ENCODE results near the gene RABGGTA.
"Not testable (repeated sequence)": the region's sequence is repeated elsewhere in the genome, so short reads cannot be mapped to it uniquely, and the experiment has no call there.

RABGGTA gene

DNA sequence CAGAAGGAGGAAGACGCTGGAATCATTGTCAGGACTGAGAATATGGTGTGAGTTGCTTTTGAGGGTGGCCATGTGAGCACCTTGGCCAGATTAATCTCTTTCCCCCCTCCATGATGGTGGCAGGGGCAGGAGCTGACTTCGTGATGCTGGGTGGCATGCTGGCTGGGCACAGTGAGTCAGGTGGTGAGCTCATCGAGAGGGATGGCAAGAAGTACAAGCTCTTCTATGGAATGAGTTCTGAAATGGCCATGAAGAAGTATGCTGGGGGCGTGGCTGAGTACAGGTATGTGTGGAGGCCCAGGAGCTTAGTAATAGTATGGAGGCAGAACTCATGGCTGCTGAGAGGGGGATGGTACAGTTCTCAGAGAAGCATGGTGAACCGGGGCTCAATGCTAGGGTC is 33.3 kb downstream of the RABGGTA start:
- DNase-seq, result peak in 1 of 2 experiments; percentile 62

DNA sequence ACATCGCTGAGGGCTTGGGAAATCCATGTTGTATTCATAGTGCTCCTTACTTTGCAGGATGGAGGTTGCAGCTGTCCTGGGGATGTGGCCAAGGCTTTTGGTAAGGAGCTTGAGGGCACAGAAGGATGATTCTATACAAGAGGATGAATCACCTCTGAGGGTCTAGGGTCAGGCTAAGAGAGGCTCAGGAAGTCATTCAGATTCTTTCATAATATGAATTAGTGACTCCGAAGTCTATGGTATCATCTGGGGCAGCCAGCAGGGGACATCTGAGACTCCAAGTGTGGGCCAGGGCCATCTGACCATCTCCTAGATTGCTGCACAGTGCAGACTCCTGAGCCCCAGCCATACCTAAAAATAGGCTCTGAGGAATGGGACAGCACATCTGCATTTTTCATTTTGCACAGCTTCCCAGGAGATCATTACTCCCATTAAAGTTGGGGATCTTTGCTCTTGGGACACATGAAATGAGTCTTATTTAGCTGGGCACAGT is 33.9 kb downstream of the RABGGTA start:
- no peak for DNase-seq

GRCh38 chr14:24236689-24237462 is 34.5 kb downstream of the RABGGTA start:
- DNase-seq, result no peak

DNA sequence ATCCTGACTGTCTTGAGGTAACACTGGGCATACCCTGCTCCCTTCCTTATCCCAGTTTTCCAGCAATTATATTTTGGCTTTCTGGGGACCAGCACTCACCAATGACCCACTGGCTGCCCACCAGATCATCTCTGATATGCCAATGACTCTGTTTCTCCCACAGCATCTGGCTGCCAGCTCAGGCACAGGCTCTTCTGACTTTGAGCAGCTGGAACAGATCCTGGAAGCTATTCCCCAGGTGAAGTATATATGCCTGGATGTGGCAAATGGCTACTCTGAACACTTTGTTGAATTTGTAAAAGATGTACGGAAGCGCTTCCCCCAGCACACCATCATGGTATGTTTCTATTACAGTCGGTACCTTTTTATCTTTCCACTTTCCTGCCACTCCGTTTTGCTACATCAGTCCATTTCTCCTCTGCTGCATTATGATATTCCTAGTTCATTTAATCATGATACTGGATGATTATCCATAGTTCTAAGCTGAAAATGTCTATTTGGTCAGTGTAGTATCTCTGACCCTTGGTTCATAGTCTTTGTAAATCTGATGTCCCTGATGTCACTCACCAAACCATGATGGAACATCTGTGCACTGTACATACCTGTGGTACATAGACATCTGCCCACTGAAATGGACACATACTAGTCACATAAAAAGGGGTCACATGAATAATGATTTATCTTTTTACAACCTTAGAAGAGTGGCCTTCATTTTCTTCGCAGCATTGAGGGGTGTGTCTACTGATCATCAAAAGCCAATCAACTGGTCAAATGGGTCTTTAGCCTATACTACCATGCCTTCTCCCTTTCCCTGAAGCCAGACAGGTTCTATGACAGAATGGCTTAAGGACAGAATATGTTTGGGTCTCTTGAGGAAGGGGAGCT is 35.4 kb downstream of the RABGGTA start:
- DNase-seq, result no peak

GRCh38 chr14:24234095-24235005 is 37.0 kb downstream of the RABGGTA start:
- no peak for DNase-seq

DNA sequence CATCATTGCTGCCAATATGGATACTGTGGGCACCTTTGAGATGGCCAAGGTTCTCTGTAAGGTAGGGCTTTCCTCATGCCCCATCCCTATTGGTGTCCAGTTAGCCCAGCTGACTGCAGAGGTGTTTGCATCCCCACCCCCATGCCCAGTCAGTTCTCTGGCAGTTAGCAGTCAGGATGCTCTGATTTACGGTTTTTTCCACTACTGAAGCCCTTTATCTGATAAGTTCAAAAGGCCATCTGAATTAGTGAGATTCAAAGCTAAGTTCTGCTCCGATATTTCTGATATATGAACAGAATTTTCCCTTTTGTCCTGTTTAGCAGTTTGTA is 37.9 kb downstream of the RABGGTA start:
- no peak for DNase-seq

DNA sequence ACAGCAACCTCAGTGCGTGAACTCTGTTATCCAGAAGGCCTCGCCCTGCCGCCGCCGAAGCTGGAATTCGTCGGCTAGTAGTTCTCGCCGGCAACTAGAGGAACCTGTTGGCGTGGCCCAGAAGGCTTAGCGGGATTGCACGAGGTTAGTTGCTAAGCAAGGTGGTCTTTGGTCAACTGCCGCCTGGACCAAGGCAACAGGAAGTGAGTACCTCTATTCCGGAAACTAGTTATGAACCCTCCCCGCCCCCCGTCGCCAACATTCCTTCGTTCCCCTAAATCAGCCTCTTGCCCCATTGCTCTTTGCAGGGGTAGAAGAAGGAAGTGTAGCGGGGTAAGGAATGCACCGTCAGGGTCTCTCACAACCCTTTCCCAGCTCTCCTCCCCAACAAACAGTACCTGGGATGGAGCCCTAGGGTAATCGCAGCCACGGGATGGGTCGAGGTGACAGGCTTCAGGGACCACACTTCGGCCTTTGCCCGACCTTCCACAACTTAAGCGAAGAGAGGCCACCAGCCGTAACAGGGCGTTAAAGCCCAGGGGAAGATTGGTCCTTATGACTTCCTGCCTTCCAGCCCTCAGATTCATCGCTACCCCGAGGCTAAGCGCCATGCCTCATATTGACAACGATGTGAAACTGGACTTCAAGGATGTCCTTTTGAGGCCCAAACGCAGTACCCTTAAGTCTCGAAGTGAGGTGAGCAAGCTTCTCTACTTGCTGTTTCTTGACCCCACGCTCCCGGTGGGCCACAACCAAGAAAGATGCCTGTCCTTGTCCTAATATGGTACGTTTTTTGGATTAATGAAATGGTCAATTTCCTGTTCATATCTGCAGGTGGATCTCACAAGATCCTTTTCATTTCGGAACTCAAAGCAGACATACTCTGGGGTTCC is 38.5 kb downstream of the RABGGTA start, which contains the start of gene GMPR2:
GMPR2 (plus strand) TSS at position 285 of the 893 bp plus-strand sequence; CDS start at position 610, 325 bp downstream.
- no peak for DNase-seq

DNA sequence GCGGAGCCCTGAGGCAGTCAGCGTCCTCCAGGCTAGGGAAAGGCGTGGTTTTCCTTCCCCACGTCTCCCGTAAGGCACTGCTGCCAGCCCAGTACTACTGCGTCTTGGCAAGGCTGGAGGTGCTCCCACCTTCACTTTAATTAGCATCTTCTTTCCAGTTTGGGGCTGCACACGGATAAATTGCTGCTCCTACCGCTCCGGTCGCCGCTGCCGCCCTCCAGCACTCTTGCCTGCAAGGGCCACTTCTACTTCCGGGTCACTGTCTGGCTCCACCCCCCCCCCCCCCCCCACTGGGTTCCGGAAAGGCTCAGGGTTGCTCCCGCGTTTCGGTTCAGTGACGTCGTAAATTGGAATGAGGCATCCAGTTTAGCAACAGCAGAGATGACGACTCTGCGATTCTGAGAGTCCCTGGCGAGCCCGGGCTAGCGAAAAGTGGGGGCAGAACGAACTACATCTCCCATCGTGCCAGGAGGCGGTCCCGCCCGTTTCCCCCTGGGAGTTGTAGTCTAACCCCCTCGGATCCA is 39.2 kb downstream of the RABGGTA start, which contains the start of gene NEDD8:
NEDD8 (minus strand) TSS at position 247 of the 524 bp plus-strand sequence; CDS start at position 147, 100 bp downstream.
- peak; percentile 84 to 92 for DNase-seq

DNA sequence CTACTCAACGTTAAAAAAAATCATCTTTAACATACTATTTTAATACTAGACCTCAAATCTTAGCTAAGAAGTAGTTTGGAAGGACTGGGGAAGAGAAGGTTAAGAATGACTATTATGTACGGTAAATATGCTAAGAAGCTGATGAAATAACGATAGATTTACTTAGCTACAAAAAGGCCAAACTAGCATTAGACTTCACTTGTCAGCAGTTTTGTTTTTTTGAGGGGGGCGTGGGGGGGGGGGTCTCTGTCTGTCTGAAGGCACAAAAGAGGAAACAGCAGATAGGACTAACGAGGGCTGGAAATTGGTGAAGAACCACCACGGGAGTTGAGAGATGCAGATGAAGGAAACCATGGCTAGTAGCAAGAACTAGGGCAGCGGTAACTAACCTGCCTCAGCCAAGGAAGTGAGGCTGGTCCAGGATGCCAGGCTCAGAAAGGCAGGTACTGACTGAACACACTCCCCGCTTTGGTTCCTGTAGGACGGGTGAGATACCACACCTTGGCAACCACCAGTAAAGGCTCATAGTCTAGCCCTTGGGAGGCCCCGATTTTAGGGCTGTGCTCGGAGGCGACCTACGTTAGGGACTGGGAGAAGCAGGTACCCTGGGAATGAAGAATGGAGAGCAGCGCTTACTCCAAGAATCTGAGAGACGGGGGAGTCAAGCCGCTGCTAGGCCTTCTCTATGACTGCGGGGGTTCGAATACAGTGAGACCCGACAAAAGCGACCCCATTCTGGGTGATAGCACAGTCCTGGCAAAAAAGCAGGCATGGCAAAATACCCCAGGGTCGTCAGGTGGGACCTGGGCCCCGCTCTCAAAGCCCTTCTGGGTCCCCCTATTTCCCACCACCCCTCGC is 39.9 kb downstream of the RABGGTA start:
- DNase-seq, result peak in 1 of 2 experiments; percentile 12

DNA sequence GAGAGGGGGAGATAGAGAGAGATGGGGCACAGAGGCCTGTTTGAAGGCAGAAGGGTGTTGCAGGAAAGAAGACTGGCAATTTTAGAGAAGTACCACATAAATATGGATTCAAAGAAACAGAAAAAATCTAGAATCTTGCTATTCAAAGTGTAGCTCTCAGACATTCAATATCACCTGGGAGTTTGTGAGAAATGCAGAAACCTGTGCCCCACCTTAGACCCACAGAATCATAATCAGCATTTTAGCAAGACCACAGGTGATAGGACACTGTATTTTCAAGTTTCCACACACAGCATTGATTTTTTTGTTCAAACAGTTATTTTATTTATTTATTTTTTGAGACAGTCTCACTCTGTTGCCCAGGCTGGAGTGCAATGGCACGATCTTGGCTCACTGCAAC is 42.5 kb downstream of the RABGGTA start:
- DNase-seq, result no peak

GRCh38 chr14:24226473-24226872 is 44.9 kb downstream of the RABGGTA start:
- no peak for DNase-seq

GRCh38 chr14:24224618-24225071 is 46.8 kb downstream of the RABGGTA start:
- DNase-seq, result no peak

- not testable (repeated sequence) for DNase-seq
Observed at GRCh38 chr14:24222987-24223386, 48.4 kb downstream of the RABGGTA start.

- DNase-seq, result no peak
Observed at GRCh38 chr14:24219521-24219920, 51.9 kb downstream of the RABGGTA start.

- DNase-seq, result no peak
Observed at GRCh38 chr14:24219080-24219479, 52.3 kb downstream of the RABGGTA start.

DNA sequence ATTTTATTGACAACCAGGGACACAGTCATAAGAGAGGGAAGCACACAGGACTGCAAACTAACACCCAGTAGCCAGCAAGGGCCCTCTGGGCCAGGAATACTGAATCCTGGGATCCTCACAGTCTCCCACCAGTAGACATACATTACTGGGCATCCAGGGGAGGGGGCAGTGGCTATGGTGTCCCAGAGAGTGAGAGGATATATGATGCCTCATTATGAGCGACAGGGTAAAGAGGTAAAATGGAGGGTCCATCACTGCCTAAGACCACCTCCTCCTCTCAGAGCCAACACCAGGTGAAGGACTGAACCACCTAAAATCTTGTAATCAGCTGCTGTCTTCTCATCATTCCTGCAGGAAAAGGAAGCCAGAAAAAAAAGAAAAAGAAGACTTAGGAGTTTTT is 54.5 kb downstream of the RABGGTA start:
- DNase-seq, result not testable (repeated sequence)

DNA sequence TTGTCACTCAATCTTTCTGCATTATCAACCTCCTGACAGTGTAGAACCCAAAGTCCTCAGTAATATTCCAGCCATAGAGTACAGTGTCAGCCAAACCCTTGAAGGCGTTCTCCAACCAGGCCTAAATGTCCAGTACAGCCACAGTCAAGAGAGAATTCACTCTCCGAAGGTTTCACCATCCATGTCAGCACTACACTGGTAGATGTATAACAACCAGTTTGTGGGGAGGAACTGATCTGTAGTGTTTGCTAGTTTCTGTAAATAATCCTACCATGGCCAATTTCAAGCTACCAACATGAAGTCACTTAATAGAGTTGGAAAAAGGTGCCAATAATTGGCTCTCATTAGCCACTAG is 55.1 kb downstream of the RABGGTA start:
- no peak for DNase-seq

Data from stimulated activated CD4-positive, alpha-beta T cell treated with anti-CD3 and anti-CD28 coated beads, Interleukin-4, amount 100 ng/mL, for 4 hours (primary cell).